LNCaP clone FGC (cell line): Measurements from ENCODE around the gene VSX2.

Experiments
- DNase-seq: peaks from one replicate; pipeline ENCODE4 v3.0.0-alpha.2; 2011; ENCODE audit warnings: low read depth
- H3K4me3 ChIP-seq: 2 replicates; pipeline ENCODE4 v1.5.1; 2011; ENCODE audit warnings: mild to moderate bottlenecking, low read depth, low read length, control low read depth
- CTCF ChIP-seq: IDR thresholded peaks from 2 replicates; pipeline ENCODE4 v1.5.1; 2012; ENCODE audit warnings: mild to moderate bottlenecking; ENCODE audit not compliant: control insufficient read depth, insufficient read depth; ENCODE audit errors: extremely low read depth

VSX2 gene

GRCh38 chr14:74240794-74241651, 1.8 kb downstream of the VSX2 start:
- DNase-seq, result no peak
- H3K4me3 ChIP-seq, result no peak overlapping the region
- no peak for TF ChIP-seq CTCF

- TF ChIP-seq CTCF, result no peak
- no peak overlapping the region for H3K4me3 ChIP-seq
- DNase-seq, result no peak
These were observed 2.4 kb downstream of the VSX2 start for GRCh38 chr14:74241652-74242017.

GRCh38 chr14:74242021-74242779, 3.0 kb downstream of the VSX2 start:
- TF ChIP-seq CTCF, result no peak
- no peak overlapping the region for H3K4me3 ChIP-seq
- no peak for DNase-seq

- no peak for TF ChIP-seq CTCF
- no peak for DNase-seq
- H3K4me3 ChIP-seq, result no peak overlapping the region
These were observed 3.5 kb downstream of the VSX2 start for GRCh38 chr14:74242780-74243042.

GRCh38 chr14:74243051-74243450, 3.8 kb downstream of the VSX2 start:
- DNase-seq, result no peak
- TF ChIP-seq CTCF, result no peak
- H3K4me3 ChIP-seq, result no peak overlapping the region

- no peak for DNase-seq
- no peak for TF ChIP-seq CTCF
- no peak overlapping the region for H3K4me3 ChIP-seq
These were observed 4.9 kb downstream of the VSX2 start for GRCh38 chr14:74244115-74244514.
